Mammary epithelial cell (primary cell): ENCODE results near the gene VWA5B2.

Experiments used
- EZH2 ChIP-seq: IDR thresholded peaks from 2 replicates; pipeline ENCODE4 v1.6.1; 2012; ENCODE audit warnings: low read length, inconsistent platforms, borderline replicate concordance
- TF ChIP-seq, protein P1 (sequence below), 2 donors: IDR thresholded peaks in 1 of 2; conservative IDR thresholded peaks in 1 of 2; 2 replicates each; pipeline ENCODE4 v1.5.1; 2011 to 2012; ENCODE audit warnings: inconsistent platforms in 2 of 2, low read length in 2 of 2, mild to moderate bottlenecking in 2 of 2, control low read depth in 1 of 2, low read depth in 1 of 2; ENCODE audit not compliant: insufficient read depth in 1 of 2; ENCODE audit errors: extremely low read depth in 1 of 2

DNA sequence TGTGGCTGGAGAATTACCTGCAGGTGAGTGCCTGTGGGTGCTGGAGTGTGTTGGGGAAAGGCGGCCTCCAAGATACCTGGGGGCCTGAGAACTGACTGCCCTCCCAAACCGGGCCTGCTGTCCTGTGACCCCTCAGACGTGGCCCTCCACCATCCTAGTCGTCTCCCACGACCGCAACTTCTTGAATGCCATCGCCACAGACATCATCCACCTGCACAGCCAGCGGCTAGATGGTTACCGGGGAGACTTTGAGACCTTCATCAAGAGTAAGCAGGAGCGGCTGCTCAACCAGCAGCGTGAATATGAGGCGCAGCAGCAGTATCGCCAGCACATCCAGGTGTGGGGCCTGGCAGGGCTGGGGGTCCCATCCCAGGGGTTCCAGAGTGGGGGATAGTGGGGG lies 40.0 kb upstream of the VWA5B2 start:
- TF ChIP-seq EZH2: no peak
- TF ChIP-seq, protein P1, sequence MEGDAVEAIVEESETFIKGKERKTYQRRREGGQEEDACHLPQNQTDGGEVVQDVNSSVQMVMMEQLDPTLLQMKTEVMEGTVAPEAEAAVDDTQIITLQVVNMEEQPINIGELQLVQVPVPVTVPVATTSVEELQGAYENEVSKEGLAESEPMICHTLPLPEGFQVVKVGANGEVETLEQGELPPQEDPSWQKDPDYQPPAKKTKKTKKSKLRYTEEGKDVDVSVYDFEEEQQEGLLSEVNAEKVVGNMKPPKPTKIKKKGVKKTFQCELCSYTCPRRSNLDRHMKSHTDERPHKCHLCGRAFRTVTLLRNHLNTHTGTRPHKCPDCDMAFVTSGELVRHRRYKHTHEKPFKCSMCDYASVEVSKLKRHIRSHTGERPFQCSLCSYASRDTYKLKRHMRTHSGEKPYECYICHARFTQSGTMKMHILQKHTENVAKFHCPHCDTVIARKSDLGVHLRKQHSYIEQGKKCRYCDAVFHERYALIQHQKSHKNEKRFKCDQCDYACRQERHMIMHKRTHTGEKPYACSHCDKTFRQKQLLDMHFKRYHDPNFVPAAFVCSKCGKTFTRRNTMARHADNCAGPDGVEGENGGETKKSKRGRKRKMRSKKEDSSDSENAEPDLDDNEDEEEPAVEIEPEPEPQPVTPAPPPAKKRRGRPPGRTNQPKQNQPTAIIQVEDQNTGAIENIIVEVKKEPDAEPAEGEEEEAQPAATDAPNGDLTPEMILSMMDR (conservative IDR thresholded peaks at IDR 0.05 in 1 of 2, IDR thresholded peaks at IDR 0.05 in 1 of 2; ENCODE audit: extremely low read depth in 1 of 2, insufficient read depth in 1 of 2, low read depth in 1 of 2, low read length in 2 of 2): no peak
